SIG-M5 (cell line): ENCODE data around the gene ARL6IP4.

Source experiments
- DNase-seq: peaks from one replicate; lab custom pipeline; 2025; lab: John Stamatoyannopoulos, UW

Gene ARL6IP4

DNA sequence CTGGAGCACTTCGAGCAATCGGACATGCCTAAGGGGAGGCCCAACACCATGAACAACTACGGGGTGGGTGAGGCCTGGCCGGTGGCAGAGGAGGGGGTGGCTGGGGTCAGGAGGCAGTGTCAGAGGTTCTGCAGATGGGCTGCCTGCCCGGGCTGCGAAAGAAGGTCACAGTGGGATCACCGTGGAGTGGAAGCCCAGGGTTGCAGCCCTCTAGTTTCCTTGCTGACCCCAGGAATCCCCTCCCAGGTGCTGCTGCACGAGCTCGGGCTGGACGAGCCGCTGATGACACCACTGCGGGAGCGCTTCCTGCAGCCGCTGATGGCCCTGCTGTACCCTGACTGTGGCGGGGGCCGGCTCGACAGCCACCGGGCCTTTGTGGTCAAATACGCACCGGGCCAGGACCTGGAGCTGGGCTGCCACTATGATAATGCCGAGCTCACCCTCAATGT is 1.9 kb upstream of the ARL6IP4 start:
- no peak for DNase-seq

DNA sequence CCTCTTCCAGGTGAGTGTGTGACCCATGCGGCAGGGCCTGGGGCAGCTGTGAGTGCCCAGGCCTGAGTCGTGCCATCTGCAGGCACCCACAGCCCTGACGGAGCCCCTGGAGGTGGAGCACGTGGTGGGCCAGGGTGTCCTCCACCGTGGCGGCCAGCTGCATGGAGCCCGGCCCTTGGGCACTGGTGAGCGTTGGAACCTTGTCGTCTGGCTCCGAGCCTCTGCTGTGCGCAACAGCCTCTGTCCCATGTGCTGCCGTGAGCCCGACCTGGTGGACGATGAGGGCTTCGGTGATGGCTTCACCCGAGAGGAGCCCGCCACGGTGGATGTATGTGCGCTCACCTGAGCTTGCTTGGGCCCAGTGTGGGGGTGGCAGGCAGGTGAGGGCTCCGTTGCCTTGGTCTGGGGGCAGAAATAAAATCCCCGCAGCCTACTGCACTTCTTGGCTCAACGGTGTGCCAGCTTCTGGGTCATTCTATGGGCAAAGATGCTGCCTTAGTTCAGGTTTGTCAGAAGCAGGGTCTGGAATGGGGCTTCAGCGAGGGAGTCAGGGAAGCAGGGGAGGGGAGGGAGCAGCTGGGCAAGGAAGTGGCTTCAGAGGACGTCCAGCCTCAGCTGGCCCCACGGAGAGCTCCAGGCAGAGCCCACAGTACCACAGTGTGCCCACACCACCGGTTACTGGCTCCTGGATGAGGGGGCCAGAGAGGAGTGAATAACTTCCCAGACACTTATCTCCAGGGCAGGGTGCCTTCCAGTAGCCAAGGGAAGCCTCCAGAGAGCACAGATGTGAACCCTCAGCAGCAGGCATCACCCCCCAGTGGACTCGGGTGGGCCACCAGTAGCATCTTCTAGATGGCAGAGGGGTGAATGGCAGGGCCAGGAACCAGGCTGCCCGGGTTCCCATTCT is 1.2 kb upstream of the ARL6IP4 start:
- DNase-seq, result no peak

DNA sequence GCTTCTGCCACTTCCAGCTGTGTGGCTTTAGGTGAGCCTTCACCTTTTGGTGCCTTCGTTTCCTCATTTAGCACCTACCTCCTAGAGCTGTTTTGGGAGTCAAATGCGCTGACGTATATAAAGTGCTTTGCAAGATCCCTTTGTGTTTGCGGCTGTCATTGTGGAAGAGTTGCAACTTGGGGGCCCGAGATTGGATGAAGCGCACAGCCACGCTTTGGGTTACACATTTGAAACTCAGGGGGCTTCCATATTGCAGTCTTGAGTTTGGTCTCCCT is 636 bp upstream of the ARL6IP4 start:
- DNase-seq, result no peak

DNA sequence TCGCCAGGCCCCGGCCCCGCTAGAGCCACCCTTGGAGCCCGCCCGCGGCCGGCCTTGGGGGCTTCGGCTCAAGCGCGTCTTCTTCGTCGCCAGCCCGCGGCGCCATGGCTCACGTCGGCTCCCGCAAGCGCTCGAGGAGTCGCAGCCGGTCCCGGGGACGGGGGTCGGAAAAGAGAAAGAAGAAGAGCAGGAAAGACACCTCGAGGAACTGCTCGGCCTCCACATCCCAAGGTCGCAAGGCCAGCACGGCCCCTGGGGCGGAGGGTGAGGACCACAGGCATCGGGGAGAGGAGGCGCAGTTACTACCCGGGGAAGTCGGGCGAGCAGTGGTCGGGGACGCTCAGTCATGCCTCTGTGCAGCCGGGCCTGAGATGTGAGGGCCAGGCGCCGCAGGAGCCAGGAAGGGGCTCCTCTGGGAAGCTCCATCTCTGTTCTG is 573 bp downstream of the ARL6IP4 start:
- DNase-seq, result no peak

DNA sequence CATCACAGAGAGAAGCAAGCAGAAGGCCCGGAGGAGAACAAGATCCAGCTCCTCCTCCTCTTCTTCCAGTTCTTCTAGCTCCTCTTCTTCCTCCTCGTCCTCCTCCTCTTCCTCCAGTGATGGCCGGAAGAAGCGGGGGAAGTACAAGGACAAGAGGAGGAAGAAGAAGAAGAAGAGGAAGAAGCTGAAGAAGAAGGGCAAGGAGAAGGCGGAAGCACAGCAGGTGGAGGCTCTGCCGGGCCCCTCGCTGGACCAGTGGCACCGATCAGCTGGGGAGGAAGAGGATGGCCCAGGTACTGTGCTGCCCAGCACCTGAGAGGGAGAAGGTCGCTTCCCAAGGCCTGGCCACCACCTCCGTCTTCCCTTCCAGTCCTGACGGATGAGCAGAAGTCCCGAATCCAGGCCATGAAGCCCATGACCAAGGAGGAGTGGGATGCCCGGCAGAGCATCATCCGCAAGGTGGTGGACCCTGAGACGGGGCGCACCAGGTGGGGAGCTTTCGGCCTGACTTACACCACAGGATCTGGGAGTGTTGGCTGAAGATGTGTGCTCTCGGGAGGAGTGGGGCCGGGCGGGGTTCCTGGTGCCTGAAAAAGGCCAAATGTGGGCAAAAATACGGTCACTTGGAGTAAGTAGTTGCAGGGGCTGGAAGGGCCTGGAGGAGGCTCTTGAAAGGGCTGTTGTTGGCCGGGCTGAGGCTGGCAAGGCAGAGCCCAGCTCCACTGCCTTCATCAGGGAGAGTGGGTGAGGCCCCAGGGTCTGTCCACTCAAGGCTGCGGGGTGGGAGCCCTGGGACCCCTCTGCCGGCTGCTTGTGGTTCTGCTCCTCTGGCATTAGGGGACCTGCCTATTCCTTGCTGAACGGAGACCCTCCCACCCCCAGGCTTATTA is 1.4 kb downstream of the ARL6IP4 start:
- DNase-seq, result no peak

DNA sequence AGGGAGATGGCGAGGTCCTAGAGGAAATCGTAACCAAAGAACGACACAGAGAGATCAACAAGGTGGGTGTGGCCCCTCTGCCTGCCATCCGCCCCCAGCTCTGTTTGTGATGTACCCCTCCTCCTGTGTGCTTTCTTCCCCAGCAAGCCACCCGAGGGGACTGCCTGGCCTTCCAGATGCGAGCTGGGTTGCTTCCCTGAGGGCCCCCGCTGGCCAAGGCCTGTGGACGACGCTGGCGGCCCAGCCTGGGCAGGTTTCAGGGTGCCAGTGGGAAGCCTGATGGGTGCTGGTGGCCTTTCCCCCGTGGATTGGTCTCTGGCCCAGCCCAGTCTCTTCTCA is 2.0 kb downstream of the ARL6IP4 start:
- no peak for DNase-seq

- no peak for DNase-seq
Measured at GRCh38 chr12:122982963-122983788, 2.7 kb downstream of the ARL6IP4 start.

DNA sequence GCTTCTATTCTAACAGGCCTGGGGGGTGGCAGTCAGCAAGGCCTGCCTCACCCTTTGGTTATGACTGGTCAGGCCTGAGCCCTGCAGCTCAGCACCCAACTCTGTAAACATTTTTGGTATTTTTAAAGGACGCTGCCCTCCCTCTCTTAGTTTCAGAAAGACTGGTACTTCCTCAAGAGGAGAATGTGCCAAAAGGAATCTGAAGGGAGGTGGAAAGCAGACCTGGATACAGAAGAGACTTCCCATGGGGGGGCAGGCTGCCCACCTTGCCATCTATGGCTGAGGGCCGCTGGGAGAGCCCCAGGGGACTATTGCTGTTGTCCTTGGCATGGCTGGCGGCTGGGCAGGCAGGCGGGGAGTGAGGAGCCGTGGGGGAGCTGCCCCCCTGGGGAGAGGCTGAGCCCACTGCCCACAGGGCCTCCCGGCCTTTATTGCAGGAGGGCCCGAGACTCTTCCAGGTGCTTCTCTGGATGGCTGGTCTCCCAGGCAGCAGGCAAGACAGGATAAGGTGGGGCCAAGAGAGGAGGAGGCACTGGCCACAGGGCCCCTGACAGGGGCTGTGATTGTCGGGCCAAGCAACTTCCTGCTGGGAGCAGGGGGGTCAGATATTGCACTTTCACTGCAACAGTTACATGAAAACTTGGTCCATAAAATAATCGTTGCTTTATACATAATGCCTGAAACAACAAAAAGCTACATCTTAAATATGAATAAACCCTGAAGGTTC is 3.5 kb downstream of the ARL6IP4 start:
- no peak for DNase-seq

DNA sequence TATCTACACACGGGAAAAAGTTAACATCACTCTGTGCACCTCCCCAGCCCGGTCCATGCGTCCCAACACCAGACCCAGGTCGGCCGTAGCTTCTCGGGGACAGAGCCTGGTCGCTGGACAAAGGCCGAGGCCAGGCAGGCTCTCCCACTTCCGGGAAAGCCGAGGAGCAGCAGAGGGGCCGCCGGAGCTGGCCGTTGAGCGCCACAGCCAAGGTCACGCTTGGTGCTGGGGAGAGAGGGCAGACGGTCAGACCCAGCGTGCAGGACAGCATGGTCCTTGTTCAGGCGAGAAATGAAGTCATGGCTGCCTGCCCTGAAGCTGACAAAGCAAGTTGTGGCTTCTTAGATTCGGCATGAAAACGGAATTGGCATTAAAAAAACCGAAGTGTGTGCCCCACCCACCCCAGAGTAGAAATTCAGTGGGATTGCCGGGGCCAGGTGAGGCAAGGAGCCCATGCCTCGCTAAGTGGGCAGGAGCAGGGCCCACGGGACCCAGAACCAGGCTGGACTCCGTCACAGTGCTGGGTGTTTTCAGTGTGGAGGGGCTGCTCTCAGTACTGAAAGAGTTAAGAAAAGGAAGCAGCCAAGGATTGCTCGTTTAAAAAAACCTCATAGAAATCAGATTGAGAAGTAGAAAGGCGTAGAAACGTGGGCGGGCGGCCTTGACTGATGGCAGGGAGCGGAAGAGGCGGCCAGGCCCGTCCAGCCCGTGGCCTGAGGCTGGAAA is 4.3 kb downstream of the ARL6IP4 start:
- DNase-seq, result no peak

GRCh38 chr12:122985338-122986257 is 5.1 kb downstream of the ARL6IP4 start:
- DNase-seq, result no peak

DNA sequence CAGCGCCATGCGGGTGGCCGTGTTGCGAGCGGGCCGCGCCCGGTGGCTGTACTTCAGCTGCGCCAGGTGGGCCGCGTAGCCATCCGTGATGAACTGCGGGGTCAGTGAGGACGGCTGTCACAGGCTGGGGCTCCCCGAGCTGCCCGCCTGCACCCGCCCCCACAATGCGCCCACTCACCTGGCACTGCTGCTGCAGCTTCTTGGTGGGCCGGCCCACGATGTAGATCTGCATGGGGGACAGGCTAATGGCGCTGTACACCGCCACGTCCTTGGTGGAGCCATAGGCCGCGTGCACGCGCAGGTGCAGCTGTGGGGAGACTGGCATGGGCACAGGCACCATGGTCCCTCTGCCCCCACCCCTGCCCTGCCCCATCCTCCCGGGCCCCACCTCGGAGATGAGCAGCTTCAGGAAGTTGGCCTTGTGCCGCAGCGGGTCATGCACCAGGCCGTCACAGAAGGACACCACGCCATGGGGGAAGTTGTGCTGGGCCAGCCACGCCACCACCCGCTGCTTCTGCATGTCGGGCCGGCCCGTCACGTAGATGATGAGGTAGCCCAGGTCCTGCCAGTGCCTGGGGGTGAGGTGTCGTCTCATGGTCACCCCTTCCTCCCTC is 5.9 kb downstream of the ARL6IP4 start:
- DNase-seq, result no peak

GRCh38 chr12:122987086-122987951 is 6.8 kb downstream of the ARL6IP4 start:
- no peak for DNase-seq

- DNase-seq, result no peak
Measured at GRCh38 chr12:122988036-122988435, 7.6 kb downstream of the ARL6IP4 start.

DNA sequence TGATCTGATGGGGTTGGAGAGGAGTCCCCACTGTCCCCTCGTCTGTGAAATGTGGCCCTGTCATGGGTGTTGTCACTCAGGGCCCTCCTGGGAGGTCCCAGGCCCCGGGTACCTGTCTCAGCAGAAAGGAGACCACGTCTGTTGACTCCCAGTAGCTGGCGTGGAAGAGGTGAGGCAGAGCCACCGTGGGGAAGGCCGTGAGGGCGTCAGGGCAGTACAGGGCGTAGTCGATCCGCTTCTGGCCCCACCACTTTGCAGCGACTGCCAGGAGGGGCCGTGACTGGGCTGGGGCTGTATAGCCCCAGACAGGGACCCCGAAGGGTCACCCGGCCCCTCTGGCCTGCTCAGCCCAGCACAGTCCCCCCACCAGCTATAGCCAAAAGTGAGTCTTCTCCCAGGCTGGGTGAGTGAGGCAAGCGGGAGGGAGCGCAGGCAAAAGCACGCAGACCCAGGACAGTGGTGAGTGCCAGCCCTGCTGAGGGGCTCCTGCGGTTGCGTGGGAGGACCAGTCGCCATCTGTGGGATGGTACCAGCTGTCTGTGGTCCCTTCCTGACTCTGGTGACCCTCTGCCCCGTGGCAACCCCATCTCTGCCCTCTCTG is 8.2 kb downstream of the ARL6IP4 start:
- DNase-seq, result no peak

GRCh38 chr12:122989225-122989839 is 8.9 kb downstream of the ARL6IP4 start:
- no peak for DNase-seq

GRCh38 chr12:122989874-122990419 is 9.5 kb downstream of the ARL6IP4 start:
- DNase-seq, result no peak

DNA sequence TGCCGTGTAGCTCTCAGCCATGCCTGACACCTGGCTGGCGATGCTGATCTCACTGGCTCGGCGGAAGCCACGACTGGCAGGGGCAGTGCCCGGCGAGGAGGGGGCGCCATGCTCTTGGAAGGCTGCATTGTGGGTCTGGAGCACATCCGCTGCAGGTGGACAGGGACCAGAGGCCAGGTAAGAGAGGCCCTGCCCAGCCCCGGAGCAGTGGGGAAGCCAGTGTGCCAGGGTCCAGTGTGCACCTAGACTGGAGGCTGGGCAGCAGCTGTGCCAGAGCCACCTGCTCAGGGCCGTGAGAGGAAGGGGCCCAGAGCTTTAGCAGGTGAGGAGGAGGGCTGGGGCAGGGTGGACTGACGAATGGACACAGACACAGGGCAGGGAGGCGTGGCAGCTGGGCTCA is 10.1 kb downstream of the ARL6IP4 start:
- no peak for DNase-seq
